OCI-LY1 (cell line): Measurements from ENCODE around the gene PTPRN2.

ENCODE experiments used
- EZH2 ChIP-seq: fragments of 200-600 bp; sonication (generic), shearing (Covaris generic); IDR thresholded peaks from 2 replicates; pipeline ENCODE4 v1.8.0; 2017; ENCODE audit warnings: borderline replicate concordance, mixed run types, mild to moderate bottlenecking, antibody characterized with exemption, low read length, moderate library complexity, mixed read lengths
- TF ChIP-seq, protein P1 (sequence below): fragments of 200-600 bp; sonication (generic), shearing (Covaris generic); IDR thresholded peaks from 2 replicates; pipeline ENCODE4 v1.5.1; 2017; ENCODE audit warnings: mild to moderate bottlenecking, antibody characterized with exemption, low read length, moderate library complexity, mixed read lengths

DNA sequence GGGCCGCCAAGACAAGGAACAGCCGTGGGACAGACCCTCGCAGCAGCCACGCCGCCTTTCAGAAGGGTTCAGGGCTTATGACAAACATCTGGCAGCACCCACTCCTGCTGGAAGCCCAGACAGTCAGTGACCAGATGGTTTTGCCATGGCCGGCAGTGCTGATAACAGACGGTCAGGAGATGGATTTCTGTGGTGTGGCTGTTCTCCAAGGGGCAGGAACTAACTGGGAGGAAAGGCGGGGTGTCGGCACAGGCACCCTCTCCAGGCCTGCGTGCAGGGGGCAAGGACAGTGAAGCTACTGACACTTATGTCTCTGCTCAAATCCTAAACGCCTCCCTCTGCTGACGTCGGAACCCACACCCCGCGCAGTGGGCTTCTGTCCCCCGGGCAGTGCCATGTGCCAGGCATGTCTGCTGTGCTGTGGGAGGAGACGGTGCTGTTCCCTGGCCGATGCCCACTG is 834.8 kb downstream of the PTPRN2 start:
- TF ChIP-seq, protein P1, sequence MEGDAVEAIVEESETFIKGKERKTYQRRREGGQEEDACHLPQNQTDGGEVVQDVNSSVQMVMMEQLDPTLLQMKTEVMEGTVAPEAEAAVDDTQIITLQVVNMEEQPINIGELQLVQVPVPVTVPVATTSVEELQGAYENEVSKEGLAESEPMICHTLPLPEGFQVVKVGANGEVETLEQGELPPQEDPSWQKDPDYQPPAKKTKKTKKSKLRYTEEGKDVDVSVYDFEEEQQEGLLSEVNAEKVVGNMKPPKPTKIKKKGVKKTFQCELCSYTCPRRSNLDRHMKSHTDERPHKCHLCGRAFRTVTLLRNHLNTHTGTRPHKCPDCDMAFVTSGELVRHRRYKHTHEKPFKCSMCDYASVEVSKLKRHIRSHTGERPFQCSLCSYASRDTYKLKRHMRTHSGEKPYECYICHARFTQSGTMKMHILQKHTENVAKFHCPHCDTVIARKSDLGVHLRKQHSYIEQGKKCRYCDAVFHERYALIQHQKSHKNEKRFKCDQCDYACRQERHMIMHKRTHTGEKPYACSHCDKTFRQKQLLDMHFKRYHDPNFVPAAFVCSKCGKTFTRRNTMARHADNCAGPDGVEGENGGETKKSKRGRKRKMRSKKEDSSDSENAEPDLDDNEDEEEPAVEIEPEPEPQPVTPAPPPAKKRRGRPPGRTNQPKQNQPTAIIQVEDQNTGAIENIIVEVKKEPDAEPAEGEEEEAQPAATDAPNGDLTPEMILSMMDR = no peak
- TF ChIP-seq EZH2 = no peak
